H9 (cell line): ENCODE measurements around the gene IL17RA. TPM values are rescaled to one million over a fixed set of nuclear protein-coding genes. Genes with fewer than 3 reads are reported as not detected.

Experiments
- DNase-seq: peaks from one replicate; pipeline ENCODE4 v3.0.0-alpha.2; 2017
- H2AFZ ChIP-seq: one replicate; pipeline ENCODE4 v1.6.1; 2013; ENCODE audit warnings: mild to moderate bottlenecking, low read length, control low read depth, moderate library complexity
- H2AK5ac ChIP-seq: 2 replicates; pipeline ENCODE4 v1.6.1; 2013; ENCODE audit warnings: low read length, control low read depth, mixed read lengths; ENCODE audit not compliant: insufficient read length
- H2BK120ac ChIP-seq: one replicate; pipeline ENCODE4 v1.6.1; 2013; ENCODE audit warnings: low read depth, mild to moderate bottlenecking, low read length, control low read depth, inconsistent platforms; ENCODE audit not compliant: poor library complexity, severe bottlenecking
- H2BK12ac ChIP-seq: 2 replicates; pipeline ENCODE4 v1.6.1; 2013; ENCODE audit warnings: low read length, control low read depth, mixed read lengths, low read depth; ENCODE audit not compliant: insufficient read length
- H2BK15ac ChIP-seq: 2 replicates; pipeline ENCODE4 v1.6.1; 2013; ENCODE audit warnings: low read depth, low read length, control low read depth
- H2BK20ac ChIP-seq: one replicate; pipeline ENCODE4 v1.6.1; 2013; ENCODE audit warnings: low read depth, mild to moderate bottlenecking, low read length, control low read depth, inconsistent platforms; ENCODE audit not compliant: poor library complexity, severe bottlenecking
- H2BK5ac ChIP-seq: 2 replicates; pipeline ENCODE4 v1.6.1; 2013; ENCODE audit warnings: low read length, control low read depth, mixed read lengths; ENCODE audit not compliant: insufficient read length
- H3K14ac ChIP-seq: 2 replicates; pipeline ENCODE4 v1.6.1; 2013; ENCODE audit warnings: low read length, control low read depth; ENCODE audit not compliant: insufficient read depth
- H3K18ac ChIP-seq: 2 replicates; pipeline ENCODE4 v1.6.1; 2013; ENCODE audit warnings: low read depth, mild to moderate bottlenecking, mixed read lengths, low read length, control low read depth; ENCODE audit not compliant: insufficient read length
- H3K23ac ChIP-seq: 2 replicates; pipeline ENCODE4 v1.6.1; 2013; ENCODE audit warnings: low read length, control low read depth, mixed read lengths, low read depth; ENCODE audit not compliant: insufficient read length
- H3K23me2 ChIP-seq: 2 replicates; pipeline ENCODE4 v1.6.1; 2013; ENCODE audit warnings: low read depth, mild to moderate bottlenecking, mixed read lengths, low read length, control low read depth; ENCODE audit not compliant: insufficient read length, poor library complexity, severe bottlenecking
- H3K27ac ChIP-seq: 2 replicates; pipeline ENCODE4 v1.5.1; 2013; ENCODE audit warnings: low read length, control low read depth, mixed read lengths, low read depth; ENCODE audit not compliant: insufficient read length
- H3K27me3 ChIP-seq: 2 replicates; pipeline ENCODE4 v1.6.1; 2013; ENCODE audit warnings: low read length, control low read depth, inconsistent platforms; ENCODE audit not compliant: insufficient read depth
- H3K4ac ChIP-seq: 2 replicates; pipeline ENCODE4 v1.6.1; 2013; ENCODE audit warnings: low read depth, mild to moderate bottlenecking, control low read depth, inconsistent platforms, low read length, moderate library complexity
- H3K4me1 ChIP-seq: 2 replicates; pipeline ENCODE4 v1.6.1; 2013; ENCODE audit warnings: low read length, control low read depth, inconsistent platforms; ENCODE audit not compliant: insufficient read depth
- H3K4me2 ChIP-seq: 2 replicates; pipeline ENCODE4 v1.6.1; 2013; ENCODE audit warnings: low read length, control low read depth, mixed read lengths; ENCODE audit not compliant: insufficient read length, insufficient read depth
- H3K56ac ChIP-seq: 2 replicates; pipeline ENCODE4 v1.6.1; 2013; ENCODE audit warnings: low read depth, mild to moderate bottlenecking, mixed read lengths, low read length, control low read depth; ENCODE audit not compliant: insufficient read length
- H3K79me1 ChIP-seq: 2 replicates; pipeline ENCODE4 v1.6.1; 2013; ENCODE audit warnings: low read depth, mild to moderate bottlenecking, moderate library complexity, low read length, control low read depth, inconsistent platforms; ENCODE audit not compliant: insufficient read depth, poor library complexity, severe bottlenecking
- H3K79me2 ChIP-seq: 2 replicates; pipeline ENCODE4 v1.6.1; 2013; ENCODE audit warnings: low read length, control low read depth, inconsistent platforms; ENCODE audit not compliant: insufficient read depth
- H3K9ac ChIP-seq: 2 replicates; pipeline ENCODE4 v1.6.1; 2013; ENCODE audit warnings: low read length, control low read depth, mixed read lengths; ENCODE audit not compliant: insufficient read length; ENCODE audit errors: extremely low read depth
- H3K9me3 ChIP-seq: one replicate; pipeline ENCODE4 v1.6.1; 2013; ENCODE audit warnings: low read depth, low read length, inconsistent platforms; ENCODE audit not compliant: control insufficient read depth
- H3T11ph ChIP-seq: one replicate; pipeline ENCODE4 v1.6.1; 2013; ENCODE audit warnings: mild to moderate bottlenecking, low read length, control low read depth, inconsistent platforms
- H4K20me1 ChIP-seq: one replicate; pipeline ENCODE4 v1.6.1; 2013; ENCODE audit not compliant: control insufficient read depth, insufficient read length, insufficient read depth
- H4K5ac ChIP-seq: 2 replicates; pipeline ENCODE4 v1.6.1; 2013; ENCODE audit warnings: low read depth, mild to moderate bottlenecking, mixed read lengths, low read length, control low read depth; ENCODE audit not compliant: insufficient read length
- H4K8ac ChIP-seq: replicated peaks from 2 replicates; pipeline ENCODE4 v1.6.1; 2013; ENCODE audit warnings: low read length, control low read depth, mixed read lengths, low read depth; ENCODE audit not compliant: insufficient read length
- H4K91ac ChIP-seq: 2 replicates; pipeline ENCODE4 v1.6.1; 2013; ENCODE audit warnings: low read depth, mild to moderate bottlenecking, moderate library complexity, mixed read lengths, low read length, control low read depth; ENCODE audit not compliant: insufficient read length
- H3K27ac Mint-ChIP-seq, 3 experiments: 2 replicates in 2 of 3; 3 replicates in 1 of 3; pipeline ENCODE4 v1.8.0; 2020 to 2021; ENCODE audit warnings: mixed read lengths in 3 of 3, mild to moderate bottlenecking in 1 of 3, moderate library complexity in 1 of 3
- H3K27me3 Mint-ChIP-seq: 2 replicates; pipeline ENCODE4 v1.8.0; 2021; ENCODE audit warnings: low read depth, mild to moderate bottlenecking, moderate library complexity, mixed read lengths
- H3K36me3 Mint-ChIP-seq, 3 experiments: 2 replicates in 2 of 3; 3 replicates in 1 of 3; pipeline ENCODE4 v1.8.0; 2020 to 2021; ENCODE audit warnings: low read depth in 3 of 3, mixed read lengths in 3 of 3; ENCODE audit not compliant: insufficient read depth in 1 of 3
- H3K4me1 Mint-ChIP-seq, 2 experiments: 2 replicates each; pipeline ENCODE4 v1.8.0; 2020; ENCODE audit warnings: mixed read lengths in 2 of 2
- H3K4me3 Mint-ChIP-seq, 2 experiments: 2 replicates in 1 of 2; 3 replicates in 1 of 2; pipeline ENCODE4 v1.8.0; 2020 to 2021; ENCODE audit warnings: mild to moderate bottlenecking in 2 of 2, mixed read lengths in 2 of 2, moderate library complexity in 1 of 2
- H3K9me3 Mint-ChIP-seq, 2 experiments: 2 replicates in 1 of 2; 3 replicates in 1 of 2; pipeline ENCODE4 v1.8.0; 2020; ENCODE audit warnings: mild to moderate bottlenecking in 2 of 2, mixed read lengths in 2 of 2, moderate library complexity in 1 of 2
- WGBS: extraction: QIAGEN DNeasy Blood & Tissue Kit; methylation state at CpG from one replicate; pipeline ENCODE4 v1.1.7; 2013; ENCODE audit warnings: missing lambda C conversion rate, low lambda C conversion rate, mixed read lengths; ENCODE audit not compliant: insufficient read length; ENCODE audit errors: extremely low coverage; 5-methylcytosine and 5-hydroxymethylcytosine counted together
- total RNA-seq: library from RNA; stranded (reverse); gene quantifications from 2 replicates; pipeline ENCODE4 v1.2.1, GENCODE V29; 2021
- TF ChIP-seq, protein P1 (sequence below): fragments of 200-600 bp; sonication (generic); conservative IDR thresholded peaks from 3 replicates; pipeline ENCODE4 v1.8.0; 2021; ENCODE audit warnings: antibody characterized with exemption, mild to moderate bottlenecking

IL17RA gene
- total RNA-seq, 1 experiment from 2014 or later = 12.4 TPM

DNA sequence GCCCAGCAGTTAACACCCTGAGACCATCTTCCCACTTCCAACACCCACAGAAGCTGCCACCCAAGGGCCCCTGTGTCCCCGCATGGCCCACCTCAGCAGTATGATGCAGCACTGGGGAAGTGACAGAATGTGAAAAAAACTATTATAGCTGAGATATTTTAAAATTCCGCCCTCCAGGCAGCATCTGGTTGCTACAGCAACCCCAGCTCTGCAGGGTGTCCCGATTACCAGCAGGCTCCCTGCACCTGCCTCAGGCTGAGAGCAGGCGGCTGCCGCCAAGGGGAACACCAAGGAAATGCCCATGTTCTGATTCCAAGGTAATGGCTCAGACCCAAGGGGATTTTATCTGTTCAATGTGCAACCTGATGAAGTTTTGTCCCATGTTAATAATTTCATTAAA lies 46.9 kb downstream of the IL17RA start:
- H3K27me3 Mint-ChIP-seq = no peaks in the 10 kb centered on the region; the same call in none of the 2 replicates
- H2BK12ac ChIP-seq = no peak overlapping the region
- H3K9me3 ChIP-seq = no peaks in the 10 kb centered on the region
- no peak overlapping the region for H2BK20ac ChIP-seq
- H3K23me2 ChIP-seq = no peaks in the 10 kb centered on the region
- peaks cover 13 to 14% of the 10 kb centered on the region in 2 experiments for H3K4me1 Mint-ChIP-seq
- no peaks in the 10 kb centered on the region for H3K4me1 ChIP-seq
- no peak for DNase-seq
- no peak overlapping the region for H3K56ac ChIP-seq
- H2AK5ac ChIP-seq = no peak overlapping the region
- WGBS = no CpG with 5 or more reads among the region's 5 CpGs
- H3K27me3 ChIP-seq = no peaks in the 10 kb centered on the region
- H3K4me3 Mint-ChIP-seq = no peak overlapping the region
- no peak overlapping the region; a peak in 1 of 7 replicates for H3K27ac Mint-ChIP-seq
- H3K79me2 ChIP-seq = no peaks in the 10 kb centered on the region
- H4K91ac ChIP-seq = no peak overlapping the region
- H2AFZ ChIP-seq = no peak overlapping the region
- H3K14ac ChIP-seq = no peak overlapping the region
- no peak overlapping the region for H3K4me2 ChIP-seq
- H4K8ac ChIP-seq = no peak overlapping the region
- H3K27ac ChIP-seq = no peak overlapping the region
- no peak overlapping the region for H3K23ac ChIP-seq
- H3T11ph ChIP-seq = no peak overlapping the region
- H3K36me3 Mint-ChIP-seq = peaks cover 5 to 13% (median 6%) of the 10 kb centered on the region in 3 experiments; a peak in 5 of 7 replicates
- H3K18ac ChIP-seq = no peak overlapping the region
- no peak overlapping the region for H3K9ac ChIP-seq
- H3K4ac ChIP-seq = no peak overlapping the region
- no peak overlapping the region for H2BK120ac ChIP-seq
- H4K20me1 ChIP-seq = no peaks in the 10 kb centered on the region
- H3K79me1 ChIP-seq = no peaks in the 10 kb centered on the region
- no peak overlapping the region; the same call in 1 of the 2 replicates for H2BK15ac ChIP-seq
- no peak overlapping the region for H4K5ac ChIP-seq
- H2BK5ac ChIP-seq = no peak overlapping the region
- no peaks in the 10 kb centered on the region for H3K9me3 Mint-ChIP-seq
- TF ChIP-seq, protein P1, sequence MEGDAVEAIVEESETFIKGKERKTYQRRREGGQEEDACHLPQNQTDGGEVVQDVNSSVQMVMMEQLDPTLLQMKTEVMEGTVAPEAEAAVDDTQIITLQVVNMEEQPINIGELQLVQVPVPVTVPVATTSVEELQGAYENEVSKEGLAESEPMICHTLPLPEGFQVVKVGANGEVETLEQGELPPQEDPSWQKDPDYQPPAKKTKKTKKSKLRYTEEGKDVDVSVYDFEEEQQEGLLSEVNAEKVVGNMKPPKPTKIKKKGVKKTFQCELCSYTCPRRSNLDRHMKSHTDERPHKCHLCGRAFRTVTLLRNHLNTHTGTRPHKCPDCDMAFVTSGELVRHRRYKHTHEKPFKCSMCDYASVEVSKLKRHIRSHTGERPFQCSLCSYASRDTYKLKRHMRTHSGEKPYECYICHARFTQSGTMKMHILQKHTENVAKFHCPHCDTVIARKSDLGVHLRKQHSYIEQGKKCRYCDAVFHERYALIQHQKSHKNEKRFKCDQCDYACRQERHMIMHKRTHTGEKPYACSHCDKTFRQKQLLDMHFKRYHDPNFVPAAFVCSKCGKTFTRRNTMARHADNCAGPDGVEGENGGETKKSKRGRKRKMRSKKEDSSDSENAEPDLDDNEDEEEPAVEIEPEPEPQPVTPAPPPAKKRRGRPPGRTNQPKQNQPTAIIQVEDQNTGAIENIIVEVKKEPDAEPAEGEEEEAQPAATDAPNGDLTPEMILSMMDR = peak; percentile 42; the same call in 2 of the 3 replicates
